Tibial nerve (tissue), 4 donors: ENCODE results near the gene MGP. TPM values are rescaled to one million over a fixed set of nuclear protein-coding genes. Genes with fewer than 3 reads are reported as not detected.

Experiments
- DNase-seq, 2 donors: peaks; one replicate each; pipeline ENCODE4 v3.0.0-alpha.2; 2019; ENCODE audit warnings: low spot score in 2 of 2
- H3K27ac ChIP-seq, 4 donors: fragments of 200-600 bp; sonication (generic) in 3 of 4; one replicate each; pipeline ENCODE4 v1.5.1; 2017 to 2019; ENCODE audit warnings: mild to moderate bottlenecking in 1 of 4
- H3K27me3 ChIP-seq, 2 donors: fragments of 200-600 bp; sonication (generic) in 1 of 2; one replicate each; pipeline versions ENCODE4 v1.5.1 to v1.6.0; 2017 to 2019
- H3K36me3 ChIP-seq, 3 donors: fragments of 200-600 bp; sonication (generic); one replicate each; pipeline ENCODE4 v1.5.1; 2018 to 2019
- H3K4me1 ChIP-seq, 4 donors: fragments of 200-600 bp; sonication (generic) in 3 of 4; one replicate each; pipeline ENCODE4 v1.5.1; 2017 to 2019
- H3K4me3 ChIP-seq, 4 donors: fragments of 200-600 bp; sonication (generic) in 3 of 4; one replicate each; pipeline ENCODE4 v1.5.1; 2017 to 2019; ENCODE audit warnings: mild to moderate bottlenecking in 1 of 4, moderate library complexity in 1 of 4
- H3K9me3 ChIP-seq, 4 donors: fragments of 200-600 bp; sonication (generic) in 3 of 4; one replicate each; pipeline ENCODE4 v1.5.1; 2017 to 2019
- CTCF ChIP-seq, 5 experiments: fragments of 200-600 bp in 3 of 5; fragments of 450-650 bp in 2 of 5; sonication (generic) in 3 of 5; IDR thresholded peaks; one replicate each; pipeline ENCODE4 v1.5.1; 2016 to 2019; ENCODE audit warnings: antibody characterized with exemption in 5 of 5, mild to moderate bottlenecking in 3 of 5, moderate library complexity in 2 of 5
- EP300 ChIP-seq, 2 donors: sonication (generic); formaldehyde crosslinking; IDR thresholded peaks; one replicate each; pipeline ENCODE4 v1.6.1; 2017; ENCODE audit warnings: antibody characterized with exemption in 2 of 2, mild to moderate bottlenecking in 1 of 2
- POLR2A ChIP-seq, 2 donors: fragments of 450-650 bp; IDR thresholded peaks; one replicate each; pipeline ENCODE4 v1.6.1; 2017; ENCODE audit warnings: antibody characterized with exemption in 2 of 2, mild to moderate bottlenecking in 2 of 2, moderate library complexity in 2 of 2
- WGBS, 2 donors: methylation state at CpG; one replicate each; pipeline ENCODE4 v1.1.5; 2018; 5-methylcytosine and 5-hydroxymethylcytosine counted together
- total RNA-seq, 4 donors: library from RNA; depleted of rRNA; stranded (reverse); fragments of >200 nt; gene quantifications; one replicate each; pipeline ENCODE4 v1.1.0, GENCODE V29; 2016

MGP gene
- total RNA-seq, 4 donors from 2014 or later: 187 to 759 (median 492) TPM

- Histone ChIP-seq H3K36me3 (no peaks in the 10 kb centered on the region), H3K27ac (peak overlapping the region in 1 of 4 donors; percentile 40), H3K27me3 (no peaks in the 10 kb centered on the region), H3K4me1 (peaks cover 0 to 34% (median 7%) of the 10 kb centered on the region in 4 donors), H3K4me3 (no peak overlapping the region), H3K9me3 (peaks cover 0 to under 1% (median 0%) of the 10 kb centered on the region in 4 donors)
- TF ChIP-seq POLR2A (IDR thresholded peaks at IDR 0.05): no peak
- TF ChIP-seq EP300 (IDR thresholded peaks at IDR 0.05): no peak
- no peak for TF ChIP-seq CTCF (IDR thresholded peaks at IDR 0.05)
- no peak for DNase-seq
- WGBS, 2 donors: 43 to 51% methylated on average over 3 of the region's 3 CpGs
These were observed 31.7 kb downstream of the MGP start for GRCh38 chr12:14853961-14854360.

- Histone ChIP-seq H3K27me3 (no peaks in the 10 kb centered on the region), H3K9me3 (no peaks in the 10 kb centered on the region), H3K27ac (no peak overlapping the region), H3K36me3 (no peaks in the 10 kb centered on the region), H3K4me3 (no peak overlapping the region), H3K4me1 (peaks cover 0 to 37% (median 7%) of the 10 kb centered on the region in 4 donors)
- TF ChIP-seq EP300 (IDR thresholded peaks at IDR 0.05) (no peak), CTCF (IDR thresholded peaks at IDR 0.05) (no peak), POLR2A (IDR thresholded peaks at IDR 0.05) (no peak)
- DNase-seq: no peak
These were observed 32.8 kb downstream of the MGP start for GRCh38 chr12:14852880-14853279.

- peaks cover 0 to 54% (median 9%) of the 10 kb centered on the region in 4 donors for H3K4me1 ChIP-seq
- 0 to 93% methylated on average over 1 of the region's 1 CpG for WGBS, 2 donors
- no peak for TF ChIP-seq POLR2A (IDR thresholded peaks at IDR 0.05)
- TF ChIP-seq EP300 (IDR thresholded peaks at IDR 0.05): no peak
- TF ChIP-seq CTCF (IDR thresholded peaks at IDR 0.05): no peak
- H3K4me3 ChIP-seq: no peak overlapping the region
- H3K9me3 ChIP-seq: no peaks in the 10 kb centered on the region
- H3K27me3 ChIP-seq: no peaks in the 10 kb centered on the region
- no peak for DNase-seq
- no peak overlapping the region for H3K27ac ChIP-seq
- no peaks in the 10 kb centered on the region for H3K36me3 ChIP-seq
These were observed 34.6 kb downstream of the MGP start for GRCh38 chr12:14850929-14851663.

- Histone ChIP-seq H3K9me3 (no peaks in the 10 kb centered on the region), H3K27ac (peak overlapping the region in 3 of 4 donors; percentile 22 to 57 (median 25)), H3K36me3 (no peaks in the 10 kb centered on the region), H3K4me3 (no peak overlapping the region), H3K27me3 (no peaks in the 10 kb centered on the region), H3K4me1 (peaks cover 0 to 61% (median 9%) of the 10 kb centered on the region in 4 donors)
- 21 to 23% methylated on average over 2 of the region's 2 CpGs for WGBS, 2 donors
- peak in 1 of 2 donors; percentile 31 for DNase-seq
- no peak for TF ChIP-seq POLR2A (IDR thresholded peaks at IDR 0.05)
- TF ChIP-seq CTCF (IDR thresholded peaks at IDR 0.05): no peak
- TF ChIP-seq EP300 (IDR thresholded peaks at IDR 0.05): peak in 1 of 2 donors; percentile 88
These were observed 36.0 kb downstream of the MGP start for GRCh38 chr12:14849661-14850060.

GRCh38 chr12:14846876-14847580 lies 38.6 kb downstream of the MGP start:
- TF ChIP-seq CTCF (IDR thresholded peaks at IDR 0.05) (no peak), EP300 (IDR thresholded peaks at IDR 0.05) (peak in 1 of 2 donors; percentile 58), POLR2A (IDR thresholded peaks at IDR 0.05) (no peak)
- Histone ChIP-seq H3K4me3 (no peak overlapping the region), H3K36me3 (no peaks in the 10 kb centered on the region), H3K4me1 (peaks cover 0 to 61% (median 17%) of the 10 kb centered on the region in 4 donors), H3K27ac (peak overlapping the region in 1 of 4 donors; percentile 70), H3K27me3 (no peaks in the 10 kb centered on the region), H3K9me3 (no peaks in the 10 kb centered on the region)
- DNase-seq: no peak
- 49 to 51% methylated on average over 4 of the region's 4 CpGs for WGBS, 2 donors
